ENCODE measurements around the gene DDX25. TPM values are rescaled to one million over a fixed set of nuclear protein-coding genes. Genes with fewer than 3 reads are reported as not detected.

The DDX25 gene
- total RNA-seq, 4 donors from 2014 or later, result 0.60 to 2.5 TPM; not detected in 2

- no peak for ATAC-seq (ENCODE audit: low FRiP score)
These were observed 43.3 kb downstream of the DDX25 start for GRCh38 chr11:125947419-125948277.

GRCh38 chr11:125948278-125949051 lies 44.2 kb downstream of the DDX25 start:
- DNase-seq (ENCODE audit: low spot score), result no peak
- no peak for TF ChIP-seq CTCF (IDR thresholded peaks at IDR 0.05)
- no peak for ATAC-seq (ENCODE audit: low FRiP score)

More at GRCh38 chr11:125947419-125948277, 43.3 kb downstream of the DDX25 start:
- no peak for DNase-seq (ENCODE audit: low spot score)
- no peak for TF ChIP-seq CTCF (IDR thresholded peaks at IDR 0.05)

- TF ChIP-seq CTCF (IDR thresholded peaks at IDR 0.05), result no peak
- DNase-seq (ENCODE audit: low spot score) (no peak), ATAC-seq (ENCODE audit: low FRiP score) (no peak)
These were observed 45.2 kb downstream of the DDX25 start for GRCh38 chr11:125949271-125950177.

GRCh38 chr11:125950178-125950490 lies 45.8 kb downstream of the DDX25 start:
- no peak for ATAC-seq (ENCODE audit: low FRiP score)
- no peak for TF ChIP-seq CTCF (IDR thresholded peaks at IDR 0.05)
- DNase-seq (ENCODE audit: low spot score), result no peak

GRCh38 chr11:125950696-125951651 lies 46.7 kb downstream of the DDX25 start:
- ATAC-seq (ENCODE audit: low FRiP score) (peak; percentile 28), DNase-seq (ENCODE audit: low spot score) (no peak)
- TF ChIP-seq CTCF (IDR thresholded peaks at IDR 0.05), result no peak

- DNase-seq (ENCODE audit: low spot score), result no peak
- ATAC-seq (ENCODE audit: low FRiP score), result no peak
- no peak for TF ChIP-seq CTCF (IDR thresholded peaks at IDR 0.05)
These were observed 47.4 kb downstream of the DDX25 start for GRCh38 chr11:125951731-125952130.

Data from omental fat pad (tissue), 4 donors.